ENCODE results near the gene TDRD5. TPM values are rescaled to one million over a fixed set of nuclear protein-coding genes. Genes with fewer than 3 reads are reported as not detected.

The TDRD5 gene
- total and polyA plus RNA-seq, 2 donors from 2014 or later: 0.47 to 1.5 TPM

- FAIRE-seq: no peak
- Histone ChIP-seq H3K36me3 (ENCODE audit: control insufficient read depth in 2 of 3, insufficient read depth in 3 of 3, low read length in 3 of 3) (no peaks in the 10 kb centered on the region), H3K27me3 (ENCODE audit: control insufficient read depth, insufficient read depth, low read length) (no peaks in the 10 kb centered on the region), H3K4me3 (ENCODE audit: low read length in 3 of 3) (no peak overlapping the region), H3K4me1 (ENCODE audit: control insufficient read depth in 2 of 3, insufficient read depth in 2 of 3, low read depth in 1 of 3, low read length in 3 of 3) (peaks cover 0 to 3% (median 0%) of the 10 kb centered on the region in 3 donors), H3K27ac (ENCODE audit: low read depth in 2 of 2, low read length in 2 of 2) (no peak overlapping the region), H3K9me3 (ENCODE audit: control insufficient read depth in 2 of 3, insufficient read depth in 1 of 3, low read length in 3 of 3) (no peaks in the 10 kb centered on the region), H3K9ac (ENCODE audit: low read length in 3 of 3) (no peak overlapping the region)
- no peak for TF ChIP-seq CTCF (IDR thresholded peaks at IDR 0.05; ENCODE audit: borderline replicate concordance, extremely low read depth, insufficient read depth)
- intact Hi-C loops (cut with DNase I): no loop called here
- no peak for DNase-seq
Measured at GRCh38 chr1:179702946-179703539, 111.4 kb downstream of the TDRD5 start.

GRCh38 chr1:179706339-179706941, 114.8 kb downstream of the TDRD5 start:
- DNase-seq: peak in 4 of 5 donors; percentile 53 to 90 (median 77)
- H3K4me1 ChIP-seq (ENCODE audit: control insufficient read depth in 2 of 3, insufficient read depth in 2 of 3, low read depth in 1 of 3, low read length in 3 of 3): peaks cover 0 to 3% (median 0%) of the 10 kb centered on the region in 3 donors
- no peak overlapping the region for H3K9ac ChIP-seq (ENCODE audit: low read length in 3 of 3)
- no peak overlapping the region for H3K4me3 ChIP-seq (ENCODE audit: low read length in 3 of 3)
- H3K9me3 ChIP-seq (ENCODE audit: control insufficient read depth in 2 of 3, insufficient read depth in 1 of 3, low read length in 3 of 3): no peaks in the 10 kb centered on the region
- no peaks in the 10 kb centered on the region for H3K36me3 ChIP-seq (ENCODE audit: control insufficient read depth in 2 of 3, insufficient read depth in 3 of 3, low read length in 3 of 3)
- H3K27me3 ChIP-seq (ENCODE audit: control insufficient read depth, insufficient read depth, low read length): no peaks in the 10 kb centered on the region
- peak; percentile 70 for TF ChIP-seq CTCF (IDR thresholded peaks at IDR 0.05; ENCODE audit: borderline replicate concordance, extremely low read depth, insufficient read depth)
- intact Hi-C loops (cut with DNase I): loop anchor here (5.0 kb wide), 1 partner anchor 106 kb away; no protein-coding TSS in a partner anchor
- peak; percentile 62 for FAIRE-seq
- H3K27ac ChIP-seq (ENCODE audit: low read depth in 2 of 2, low read length in 2 of 2): no peak overlapping the region

GRCh38 chr1:179707406-179707805, 115.8 kb downstream of the TDRD5 start:
- peaks cover 0 to 3% (median 0%) of the 10 kb centered on the region in 3 donors for H3K4me1 ChIP-seq (ENCODE audit: control insufficient read depth in 2 of 3, insufficient read depth in 2 of 3, low read depth in 1 of 3, low read length in 3 of 3)
- intact Hi-C loops (cut with DNase I): loop anchor here (5.0 kb wide), 1 partner anchor 105 kb away; no protein-coding TSS in a partner anchor
- no peaks in the 10 kb centered on the region for H3K27me3 ChIP-seq (ENCODE audit: control insufficient read depth, insufficient read depth, low read length)
- no peaks in the 10 kb centered on the region for H3K36me3 ChIP-seq (ENCODE audit: control insufficient read depth in 2 of 3, insufficient read depth in 3 of 3, low read length in 3 of 3)
- H3K9ac ChIP-seq (ENCODE audit: low read length in 3 of 3): no peak overlapping the region
- no peaks in the 10 kb centered on the region for H3K9me3 ChIP-seq (ENCODE audit: control insufficient read depth in 2 of 3, insufficient read depth in 1 of 3, low read length in 3 of 3)
- no peak overlapping the region for H3K4me3 ChIP-seq (ENCODE audit: low read length in 3 of 3)
- no peak for TF ChIP-seq CTCF (IDR thresholded peaks at IDR 0.05; ENCODE audit: borderline replicate concordance, extremely low read depth, insufficient read depth)
- no peak for DNase-seq
- FAIRE-seq: no peak
- H3K27ac ChIP-seq (ENCODE audit: low read depth in 2 of 2, low read length in 2 of 2): no peak overlapping the region
